Chondrocyte (in vitro differentiated cells): Measurements from ENCODE around the gene NEK6. TPM values are rescaled to one million over a fixed set of nuclear protein-coding genes. Genes with fewer than 3 reads are reported as not detected.
A peak's percentile ranks its signal among the peaks of the same experiment; 100 is the strongest.

Source experiments
- DNase-seq: peaks from one replicate; pipeline ENCODE4 v3.0.0; 2021; ENCODE audit warnings: mixed read lengths, low spot score
- H3K27ac Mint-ChIP-seq: one replicate; pipeline ENCODE4 v1.8.0; 2021; ENCODE audit warnings: mild to moderate bottlenecking, moderate library complexity, mixed read lengths; ENCODE audit not compliant: unreplicated experiment
- H3K27me3 Mint-ChIP-seq: 2 replicates; pipeline ENCODE4 v1.8.0; 2021; ENCODE audit warnings: low read depth, mixed read lengths
- H3K36me3 Mint-ChIP-seq: 2 replicates; pipeline ENCODE4 v1.8.0; 2021; ENCODE audit warnings: low read depth, mixed read lengths
- H3K4me1 Mint-ChIP-seq: 2 replicates; pipeline ENCODE4 v1.8.0; 2021; ENCODE audit warnings: low read depth, mild to moderate bottlenecking, mixed read lengths
- H3K4me3 Mint-ChIP-seq: one replicate; pipeline ENCODE4 v1.8.0; 2021; ENCODE audit warnings: mild to moderate bottlenecking, moderate library complexity, mixed read lengths; ENCODE audit not compliant: unreplicated experiment
- H3K9me3 Mint-ChIP-seq: 2 replicates; pipeline ENCODE4 v1.8.0; 2021; ENCODE audit warnings: low read depth, mixed read lengths
- total RNA-seq: library from RNA; stranded (reverse); gene quantifications from 3 replicates; pipeline ENCODE4 v1.2.1, GENCODE V29; 2021
- TF ChIP-seq, protein P1 (sequence below): fragments of 200-600 bp; sonication (generic); IDR thresholded peaks from 2 replicates; pipeline ENCODE4 v1.5.0; 2021; ENCODE audit warnings: antibody characterized with exemption, mild to moderate bottlenecking, moderate library complexity

The NEK6 gene
- total RNA-seq, 1 donor from 2014 or later = 110 TPM

DNA sequence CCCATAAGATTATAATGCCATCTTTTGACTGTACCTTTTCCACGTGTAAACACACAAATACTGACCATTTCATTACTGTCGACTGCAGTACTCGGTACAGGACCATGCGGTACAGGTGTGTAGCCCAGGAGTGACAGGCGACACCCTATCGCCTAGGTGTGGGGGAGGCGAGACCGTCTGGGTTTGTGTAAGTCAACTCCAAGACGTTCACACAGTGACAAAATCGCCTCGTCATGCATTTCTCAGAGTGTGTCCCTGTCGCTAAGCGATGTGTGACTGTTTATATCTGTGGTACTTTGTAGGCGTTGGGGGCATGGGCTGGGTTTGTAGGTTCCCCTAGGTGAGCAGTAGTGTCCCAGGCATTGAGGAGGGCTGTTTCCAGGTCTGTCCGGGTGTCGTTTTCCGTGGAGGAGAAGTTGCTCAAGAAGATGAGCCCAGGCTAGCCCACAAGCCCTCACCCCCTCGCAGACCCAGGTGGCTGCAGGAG is 20.3 kb downstream of the NEK6 start:
- no peak overlapping the region for H3K4me3 Mint-ChIP-seq
- H3K27me3 Mint-ChIP-seq = no peaks in the 10 kb centered on the region
- TF ChIP-seq, protein P1, sequence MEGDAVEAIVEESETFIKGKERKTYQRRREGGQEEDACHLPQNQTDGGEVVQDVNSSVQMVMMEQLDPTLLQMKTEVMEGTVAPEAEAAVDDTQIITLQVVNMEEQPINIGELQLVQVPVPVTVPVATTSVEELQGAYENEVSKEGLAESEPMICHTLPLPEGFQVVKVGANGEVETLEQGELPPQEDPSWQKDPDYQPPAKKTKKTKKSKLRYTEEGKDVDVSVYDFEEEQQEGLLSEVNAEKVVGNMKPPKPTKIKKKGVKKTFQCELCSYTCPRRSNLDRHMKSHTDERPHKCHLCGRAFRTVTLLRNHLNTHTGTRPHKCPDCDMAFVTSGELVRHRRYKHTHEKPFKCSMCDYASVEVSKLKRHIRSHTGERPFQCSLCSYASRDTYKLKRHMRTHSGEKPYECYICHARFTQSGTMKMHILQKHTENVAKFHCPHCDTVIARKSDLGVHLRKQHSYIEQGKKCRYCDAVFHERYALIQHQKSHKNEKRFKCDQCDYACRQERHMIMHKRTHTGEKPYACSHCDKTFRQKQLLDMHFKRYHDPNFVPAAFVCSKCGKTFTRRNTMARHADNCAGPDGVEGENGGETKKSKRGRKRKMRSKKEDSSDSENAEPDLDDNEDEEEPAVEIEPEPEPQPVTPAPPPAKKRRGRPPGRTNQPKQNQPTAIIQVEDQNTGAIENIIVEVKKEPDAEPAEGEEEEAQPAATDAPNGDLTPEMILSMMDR = no peak
- peaks cover 9% of the 10 kb centered on the region for H3K36me3 Mint-ChIP-seq
- no peak for DNase-seq
- H3K4me1 Mint-ChIP-seq = peaks cover 95% of the 10 kb centered on the region
- H3K9me3 Mint-ChIP-seq = no peaks in the 10 kb centered on the region
- H3K27ac Mint-ChIP-seq = peak overlapping the region; percentile 99

DNA sequence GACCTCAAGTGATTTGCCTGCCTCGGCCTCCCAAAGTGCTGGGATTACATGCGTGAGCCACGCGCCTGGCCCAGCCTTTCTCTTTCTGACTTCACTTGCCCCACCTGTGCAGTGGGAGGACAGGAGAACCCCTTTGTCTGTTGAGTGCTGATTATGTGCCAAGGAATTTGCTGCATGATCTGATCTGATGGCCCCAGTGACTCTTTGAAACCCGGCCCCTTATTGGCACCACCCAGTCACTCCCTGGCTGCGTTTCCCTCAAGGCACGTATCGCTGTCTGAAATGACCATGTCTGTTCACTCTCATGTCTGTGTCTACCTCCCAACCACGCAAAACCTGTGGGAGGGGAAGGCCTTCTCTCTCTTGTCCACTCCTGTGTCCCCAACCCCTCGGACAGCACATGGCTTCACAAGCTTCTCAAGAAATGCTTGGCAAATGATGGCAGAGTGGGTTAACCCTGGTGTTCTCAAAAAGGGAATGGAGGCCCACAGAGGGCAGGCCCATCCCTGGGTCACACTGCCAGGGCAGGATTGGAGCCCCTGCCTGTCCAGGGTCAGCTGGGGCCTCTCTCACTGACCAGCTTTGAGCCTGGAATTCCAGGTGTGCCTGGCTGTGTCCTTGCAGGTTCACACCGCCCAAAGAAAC is 21.9 kb downstream of the NEK6 start:
- peaks cover 9% of the 10 kb centered on the region for H3K36me3 Mint-ChIP-seq
- H3K4me3 Mint-ChIP-seq = peak overlapping the region; percentile 45
- peaks cover 95% of the 10 kb centered on the region for H3K4me1 Mint-ChIP-seq
- DNase-seq = no peak
- H3K9me3 Mint-ChIP-seq = no peaks in the 10 kb centered on the region
- H3K27me3 Mint-ChIP-seq = no peaks in the 10 kb centered on the region
- peak overlapping the region; percentile 99 for H3K27ac Mint-ChIP-seq
- TF ChIP-seq, protein P1 = no peak

DNA sequence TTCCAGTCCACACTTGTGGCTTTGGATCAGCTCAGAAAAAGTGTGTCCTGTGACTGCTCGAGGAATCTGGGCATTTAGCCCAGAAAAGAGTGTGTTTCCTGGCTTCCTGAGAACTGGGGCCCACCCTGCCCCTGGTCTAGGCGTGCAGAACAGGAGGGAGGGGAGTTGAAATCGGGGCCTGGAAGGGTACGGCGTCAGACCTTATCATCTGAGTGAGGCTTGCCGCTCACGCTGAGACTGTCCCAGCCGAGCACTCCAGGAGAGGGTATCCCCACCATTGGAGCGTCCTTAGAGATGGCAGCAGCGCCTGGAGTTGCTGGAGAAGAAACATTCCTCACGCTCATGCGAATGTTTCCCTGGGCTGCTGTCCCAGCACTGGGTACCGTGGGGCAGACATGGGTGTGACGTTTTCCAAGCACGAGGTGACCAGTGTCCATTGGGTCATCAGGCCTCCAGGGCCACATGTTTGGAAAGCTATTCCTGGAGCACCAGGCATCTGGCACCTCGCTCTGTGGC is 22.5 kb downstream of the NEK6 start:
- peak overlapping the region; percentile 99 for H3K27ac Mint-ChIP-seq

DNA sequence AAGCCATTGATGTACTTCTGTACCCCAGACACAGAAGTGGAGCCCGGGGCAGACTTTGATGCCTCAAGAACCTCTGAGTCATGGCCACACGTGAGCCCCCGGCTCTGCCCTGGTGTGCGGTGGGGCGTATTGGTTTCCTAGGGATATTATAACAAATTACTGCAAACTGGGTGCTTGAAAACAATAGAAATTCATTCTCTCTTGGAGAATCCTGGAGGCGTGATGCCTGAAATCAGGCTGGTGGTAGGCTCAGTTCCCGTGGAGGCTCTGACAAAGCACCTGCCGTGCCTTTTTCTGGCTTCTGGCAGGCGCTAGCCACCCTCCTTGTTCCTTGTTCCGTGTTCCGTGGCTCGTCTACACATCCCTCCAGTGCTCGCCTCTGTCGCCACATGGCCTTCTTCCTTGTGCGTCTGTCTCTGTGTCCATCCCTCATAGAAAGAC is 24.2 kb downstream of the NEK6 start:
- no peaks in the 10 kb centered on the region for H3K27me3 Mint-ChIP-seq
- TF ChIP-seq, protein P1 = no peak
- H3K4me1 Mint-ChIP-seq = peaks cover 96% of the 10 kb centered on the region
- no peak overlapping the region for H3K4me3 Mint-ChIP-seq
- H3K27ac Mint-ChIP-seq = peak overlapping the region; percentile 100
- peaks cover 8% of the 10 kb centered on the region for H3K36me3 Mint-ChIP-seq
- no peaks in the 10 kb centered on the region for H3K9me3 Mint-ChIP-seq
- no peak for DNase-seq

More for the DNA sequence above, 22.5 kb downstream of the NEK6 start:
- Mint-ChIP-seq H3K4me1 (peaks cover 96% of the 10 kb centered on the region), H3K36me3 (peaks cover 7% of the 10 kb centered on the region), H3K27me3 (no peaks in the 10 kb centered on the region), H3K4me3 (peak overlapping the region; percentile 45), H3K9me3 (no peaks in the 10 kb centered on the region)
- no peak for DNase-seq
- TF ChIP-seq, protein P1 = no peak

DNA sequence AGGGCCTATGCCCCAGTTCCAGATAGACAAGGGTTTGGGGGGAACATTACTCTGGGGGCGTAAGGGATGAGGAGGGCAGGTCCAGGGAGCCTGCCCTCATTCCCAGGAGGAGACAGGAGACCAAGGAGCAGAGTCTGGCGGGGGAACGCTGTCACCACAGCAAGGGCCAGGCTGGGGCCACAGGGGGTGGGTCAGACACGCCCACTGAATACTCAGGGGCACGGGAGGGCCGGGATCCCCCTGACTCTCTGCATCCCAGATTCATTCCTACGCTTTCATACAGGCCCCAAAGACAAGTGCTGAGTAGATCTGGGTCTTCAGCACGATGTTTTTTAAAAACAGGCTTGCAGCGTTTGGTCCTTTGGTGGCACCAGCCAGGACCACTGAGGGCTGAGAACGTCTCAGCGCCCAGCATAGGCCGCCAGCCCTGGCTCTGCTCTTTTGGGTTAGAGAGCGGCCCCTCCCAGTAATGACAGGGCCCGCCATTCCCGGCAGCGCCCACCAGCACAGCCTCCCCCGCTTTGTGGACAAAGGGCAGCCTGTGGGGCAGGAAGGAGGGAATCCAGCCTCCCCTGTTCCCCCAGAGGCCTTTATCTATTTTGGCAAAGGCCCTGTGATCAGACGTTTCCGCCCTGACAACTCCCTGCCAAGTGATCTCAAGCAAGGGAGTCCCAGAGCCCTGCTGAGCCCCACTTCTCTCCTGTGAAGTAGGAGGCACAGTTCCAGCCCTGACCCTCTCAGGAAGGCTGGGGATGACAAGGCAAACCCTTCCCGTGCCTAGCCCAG is 24.9 kb downstream of the NEK6 start:
- Mint-ChIP-seq H3K9me3 (no peaks in the 10 kb centered on the region), H3K36me3 (peaks cover 8% of the 10 kb centered on the region), H3K27me3 (no peaks in the 10 kb centered on the region), H3K4me1 (peaks cover 99% of the 10 kb centered on the region), H3K27ac (peak overlapping the region; percentile 100), H3K4me3 (no peak overlapping the region)
- TF ChIP-seq, protein P1 = no peak
- no peak for DNase-seq
